Measurements from ENCODE around the gene KLF4.

The KLF4 gene

GRCh38 chr9:107447834-107448233 lies 41.7 kb downstream of the KLF4 start:
- DNase-seq (ENCODE audit: low spot score): no peak

GRCh38 chr9:107447081-107447480 lies 42.5 kb downstream of the KLF4 start:
- DNase-seq (ENCODE audit: low spot score): no peak

- no peak for DNase-seq (ENCODE audit: low spot score)
Observed at GRCh38 chr9:107446491-107446890, 43.1 kb downstream of the KLF4 start.

GRCh38 chr9:107443786-107444185 lies 45.8 kb downstream of the KLF4 start:
- no peak for DNase-seq (ENCODE audit: low spot score)

- no peak for DNase-seq (ENCODE audit: low spot score)
Observed at GRCh38 chr9:107439991-107440456, 49.5 kb downstream of the KLF4 start.

- no peak for DNase-seq (ENCODE audit: low spot score)
Observed at GRCh38 chr9:107438211-107439031, 51.1 kb downstream of the KLF4 start.

GRCh38 chr9:107437716-107438115 lies 51.9 kb downstream of the KLF4 start:
- no peak for DNase-seq (ENCODE audit: low spot score)

- no peak for DNase-seq (ENCODE audit: low spot score)
Observed at GRCh38 chr9:107435415-107435814, 54.2 kb downstream of the KLF4 start.
